GM12872 (cell line): Measurements from ENCODE around the gene SETBP1.

Source experiments
- TF ChIP-seq, protein P1 (sequence below): IDR thresholded peaks from 3 replicates; pipeline ENCODE4 v1.5.1; 2011; ENCODE audit warnings: low read depth, mild to moderate bottlenecking, low read length, moderate library complexity; ENCODE audit not compliant: insufficient read depth

The SETBP1 gene

DNA sequence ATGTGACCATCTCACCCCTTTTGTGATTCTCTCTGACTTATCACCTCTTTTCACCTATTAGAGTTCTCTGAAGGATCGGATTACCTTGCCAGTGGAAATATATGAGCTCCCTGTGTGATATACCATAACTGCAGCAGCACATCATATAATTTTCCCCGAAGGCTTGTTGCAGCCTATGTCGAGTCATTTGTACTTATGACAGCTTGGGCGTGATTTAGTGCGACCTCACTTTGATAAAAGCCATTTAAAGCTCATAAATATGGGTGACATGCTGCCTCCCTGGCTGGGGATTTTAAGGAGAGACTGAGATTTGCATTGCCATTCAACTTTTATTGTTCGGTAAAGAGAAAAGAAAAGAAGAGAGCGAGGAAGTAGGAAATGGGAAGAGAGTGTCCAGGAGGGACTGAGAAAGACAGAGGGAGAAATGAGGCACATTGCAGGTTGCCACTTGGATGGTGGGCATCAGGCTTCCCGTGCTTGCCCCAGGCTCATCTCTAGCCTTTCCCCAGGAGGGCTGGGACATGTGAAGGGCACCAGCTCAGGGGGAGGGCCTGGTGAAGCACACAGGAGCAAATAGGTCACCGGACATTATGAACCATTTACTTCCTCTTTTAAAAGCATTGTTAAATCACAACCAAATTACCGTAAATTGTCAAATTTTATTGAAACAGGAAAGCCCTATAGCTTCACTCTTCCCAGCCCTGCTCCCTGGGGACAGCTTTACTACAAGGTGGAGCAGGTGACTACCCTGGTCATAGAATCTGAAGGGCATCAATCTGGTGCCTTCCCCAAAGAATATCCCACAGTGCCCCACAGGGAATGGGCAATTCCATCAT is 161.3 kb downstream of the SETBP1 start:
- TF ChIP-seq, protein P1, sequence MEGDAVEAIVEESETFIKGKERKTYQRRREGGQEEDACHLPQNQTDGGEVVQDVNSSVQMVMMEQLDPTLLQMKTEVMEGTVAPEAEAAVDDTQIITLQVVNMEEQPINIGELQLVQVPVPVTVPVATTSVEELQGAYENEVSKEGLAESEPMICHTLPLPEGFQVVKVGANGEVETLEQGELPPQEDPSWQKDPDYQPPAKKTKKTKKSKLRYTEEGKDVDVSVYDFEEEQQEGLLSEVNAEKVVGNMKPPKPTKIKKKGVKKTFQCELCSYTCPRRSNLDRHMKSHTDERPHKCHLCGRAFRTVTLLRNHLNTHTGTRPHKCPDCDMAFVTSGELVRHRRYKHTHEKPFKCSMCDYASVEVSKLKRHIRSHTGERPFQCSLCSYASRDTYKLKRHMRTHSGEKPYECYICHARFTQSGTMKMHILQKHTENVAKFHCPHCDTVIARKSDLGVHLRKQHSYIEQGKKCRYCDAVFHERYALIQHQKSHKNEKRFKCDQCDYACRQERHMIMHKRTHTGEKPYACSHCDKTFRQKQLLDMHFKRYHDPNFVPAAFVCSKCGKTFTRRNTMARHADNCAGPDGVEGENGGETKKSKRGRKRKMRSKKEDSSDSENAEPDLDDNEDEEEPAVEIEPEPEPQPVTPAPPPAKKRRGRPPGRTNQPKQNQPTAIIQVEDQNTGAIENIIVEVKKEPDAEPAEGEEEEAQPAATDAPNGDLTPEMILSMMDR: no peak

DNA sequence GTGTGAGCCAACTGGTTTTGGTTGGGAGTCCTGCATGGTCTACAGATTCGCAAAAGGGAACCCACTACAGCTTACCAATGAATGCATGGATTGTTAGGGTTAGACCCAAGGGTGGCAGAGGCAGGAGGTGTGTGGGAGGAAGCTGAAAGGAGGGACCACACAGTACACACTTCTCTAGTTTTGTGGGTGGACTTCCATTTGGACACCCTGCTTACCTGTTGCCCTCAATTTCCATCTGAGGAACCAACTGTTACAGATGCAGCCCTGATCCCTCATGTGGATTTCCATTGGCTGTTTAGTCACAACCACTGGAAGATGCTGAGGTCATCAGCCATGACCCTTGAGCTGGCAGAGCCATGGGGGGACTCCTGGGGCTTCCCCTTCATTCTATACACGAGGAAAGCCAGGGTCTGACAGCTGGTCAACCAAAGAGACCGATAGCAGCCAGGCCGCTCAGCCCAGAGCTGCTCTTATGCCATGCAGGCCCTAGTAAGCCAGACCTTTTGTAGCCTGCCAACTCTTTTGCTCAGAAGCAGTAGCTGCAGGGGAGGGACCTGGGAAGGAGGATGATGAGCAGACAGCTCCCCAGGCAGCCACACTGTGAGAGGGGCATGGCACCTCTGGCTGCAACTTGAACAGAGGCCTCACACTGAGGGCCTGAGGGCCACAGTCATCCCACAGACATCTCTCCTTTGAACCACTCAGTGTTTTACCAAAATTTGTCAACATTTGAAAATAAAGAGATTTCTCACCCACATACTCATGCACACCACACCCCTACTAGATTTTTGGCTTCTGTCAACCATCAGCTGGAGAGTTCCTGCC is 162.1 kb downstream of the SETBP1 start:
- TF ChIP-seq, protein P1: no peak

DNA sequence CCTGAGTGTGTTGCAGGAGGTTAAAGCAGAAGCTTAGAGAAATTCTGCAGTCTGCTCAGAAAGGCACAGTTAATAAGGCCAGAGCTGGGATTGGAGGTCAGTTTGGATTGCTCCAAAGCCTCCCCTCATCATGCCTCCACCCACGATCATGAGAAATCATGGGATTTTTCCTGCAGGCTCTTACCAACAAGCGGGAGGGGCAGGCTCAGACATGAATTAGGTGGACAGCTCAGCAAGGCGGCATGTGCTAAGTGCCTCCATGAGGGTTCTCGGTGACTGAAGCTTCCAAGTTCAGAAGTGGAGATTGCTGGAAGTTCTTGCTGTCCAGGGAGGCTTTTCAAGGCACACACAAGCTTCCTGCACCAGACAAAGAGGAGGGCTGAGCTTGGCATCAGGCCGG is 163.8 kb downstream of the SETBP1 start:
- TF ChIP-seq, protein P1: no peak

DNA sequence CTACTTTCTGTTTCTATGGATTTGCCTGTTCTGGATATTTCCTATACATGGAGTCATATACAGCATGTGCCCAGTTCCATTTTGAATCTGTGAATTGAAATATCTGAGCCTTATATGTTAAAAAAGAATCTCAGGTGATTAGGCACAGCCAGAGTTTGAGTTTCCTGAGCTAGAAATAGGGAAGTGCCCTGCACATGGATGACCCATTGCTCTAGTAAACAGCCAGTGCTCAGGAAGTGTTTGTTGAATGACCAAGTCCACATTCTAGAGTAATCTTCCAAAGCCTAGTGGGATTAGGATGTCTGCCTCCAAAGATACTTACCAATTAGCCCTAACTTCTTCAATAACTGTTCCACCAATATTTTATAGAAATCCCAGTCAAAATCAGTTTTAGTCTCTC is 165.8 kb downstream of the SETBP1 start:
- TF ChIP-seq, protein P1: no peak

GRCh38 chr18:44848644-44849335 is 168.1 kb downstream of the SETBP1 start:
- TF ChIP-seq, protein P1: no peak

- TF ChIP-seq, protein P1: no peak
Measured at GRCh38 chr18:44849361-44849760, 168.7 kb downstream of the SETBP1 start.

DNA sequence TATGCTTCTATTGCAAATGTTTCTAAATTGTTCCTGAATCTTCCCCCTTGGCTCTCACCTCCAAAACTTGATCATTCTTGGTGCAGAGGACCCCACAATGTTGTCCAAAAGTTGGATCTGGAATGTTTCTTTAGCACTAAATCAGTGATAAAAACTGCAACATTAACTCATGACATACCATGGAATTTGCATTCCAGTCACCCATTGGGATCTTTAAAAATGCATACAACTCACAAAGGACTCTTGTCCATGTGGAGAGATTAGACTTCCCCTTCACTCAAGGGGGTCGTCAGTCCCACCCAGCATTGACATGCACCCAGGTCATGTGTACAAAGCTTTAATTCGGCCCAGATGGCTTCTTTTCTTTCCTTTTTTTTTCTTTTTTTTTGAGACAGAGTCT is 169.3 kb downstream of the SETBP1 start:
- TF ChIP-seq, protein P1: no peak
